ENCODE results near the gene GOLM1. TPM values are rescaled to one million over a fixed set of nuclear protein-coding genes. Genes with fewer than 3 reads are reported as not detected.

Gene GOLM1
- total and polyA plus RNA-seq, 2 of the 13 experiments (the other 11 are each of a cell fraction or from before 2014, with no cell fraction given) = 0.20 to 0.30 TPM

DNA sequence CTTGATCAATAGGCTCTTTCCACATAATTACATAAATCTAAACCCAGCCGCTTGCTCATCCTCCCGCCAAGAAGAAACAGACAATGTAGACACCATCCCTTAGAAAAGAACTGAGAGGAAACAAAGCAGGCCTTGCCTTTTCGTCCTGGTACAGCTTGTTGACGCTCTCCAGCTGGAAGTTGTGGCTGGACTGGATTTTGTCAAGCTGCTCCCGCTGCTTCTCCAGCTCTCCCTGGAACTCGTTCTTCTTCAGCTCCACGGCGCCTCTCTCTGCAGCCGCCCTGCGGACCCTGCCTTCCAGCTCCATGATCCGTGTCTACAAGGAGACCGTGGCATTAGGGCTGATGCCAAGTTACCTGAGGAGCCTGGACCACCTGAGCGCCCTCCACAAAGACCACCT is 22.1 kb downstream of the GOLM1 start:
- no TSS peak for BruUV-seq (replicated peaks)
- Histone ChIP-seq H3K4me3 (replicated peaks in 1 of 3; ENCODE audit: insufficient read depth in 1 of 3, low read depth in 2 of 3, low read length in 3 of 3) (no peak overlapping the region), H3K79me2 (ENCODE audit: insufficient read depth, low read length) (no peaks in the 10 kb centered on the region), H4K20me1 (ENCODE audit: insufficient read depth, low read length) (peaks cover 10% of the 10 kb centered on the region), H3K27me3 (ENCODE audit: control insufficient read depth in 1 of 2, insufficient read depth in 2 of 2, low read length in 2 of 2) (peaks cover 6 to 72% of the 10 kb centered on the region in 2 experiments; a peak in 4 of 5 replicates), H3K36me3 (replicated peaks in 1 of 2; ENCODE audit: control insufficient read depth in 1 of 2, insufficient read depth in 2 of 2, low read length in 2 of 2) (no peaks in the 10 kb centered on the region), H3K4me1 (ENCODE audit: insufficient read depth, low read length) (no peaks in the 10 kb centered on the region), H3K9me3 (ENCODE audit: low read length) (no peaks in the 10 kb centered on the region), H3K9ac (ENCODE audit: insufficient read depth, low read depth, low read length) (no peak overlapping the region), H3K4me2 (ENCODE audit: low read depth, low read length) (no peak overlapping the region), H2AFZ (ENCODE audit: low read length) (no peak overlapping the region), H3K27ac (ENCODE audit: extremely low read length, insufficient read depth, low read length) (no peak overlapping the region)
- no peak for TF ChIP-seq ZNF556 (CRISPR knock-in tag; IDR thresholded peaks at IDR 0.05; ENCODE audit: borderline replicate concordance)
- TF ChIP-seq GABPB1 (CRISPR knock-in tag; IDR thresholded peaks at IDR 0.05) = no peak
- TF ChIP-seq SMAD1 (CRISPR knock-in tag; IDR thresholded peaks at IDR 0.05; ENCODE audit: borderline replicate concordance, low read depth) = no peak
- TF ChIP-seq RARA (CRISPR knock-in tag; IDR thresholded peaks at IDR 0.05) = no peak
- no peak for ATAC-seq
- no peak for DNase-seq (ENCODE audit: low spot score)
- no peak for FAIRE-seq
- intact Hi-C loops (cut with micrococcal nuclease; ENCODE audit: unreplicated experiment) (no loop called here), in situ Hi-C loops (cut with HindIII; ENCODE audit: extremely low pct_ligation_motif_present, low pct_unique_long_range_greater_than_20kb) (no loop called here)
- 74% methylated on average over 13 of the region's 13 CpGs for WGBS (ENCODE audit: low lambda C conversion rate)
- ChIA-PET CTCF (ENCODE audit: low intra/inter-chr PET ratio, low total read pairs) (no interaction called here), POLR2A (no interaction called here)

DNA sequence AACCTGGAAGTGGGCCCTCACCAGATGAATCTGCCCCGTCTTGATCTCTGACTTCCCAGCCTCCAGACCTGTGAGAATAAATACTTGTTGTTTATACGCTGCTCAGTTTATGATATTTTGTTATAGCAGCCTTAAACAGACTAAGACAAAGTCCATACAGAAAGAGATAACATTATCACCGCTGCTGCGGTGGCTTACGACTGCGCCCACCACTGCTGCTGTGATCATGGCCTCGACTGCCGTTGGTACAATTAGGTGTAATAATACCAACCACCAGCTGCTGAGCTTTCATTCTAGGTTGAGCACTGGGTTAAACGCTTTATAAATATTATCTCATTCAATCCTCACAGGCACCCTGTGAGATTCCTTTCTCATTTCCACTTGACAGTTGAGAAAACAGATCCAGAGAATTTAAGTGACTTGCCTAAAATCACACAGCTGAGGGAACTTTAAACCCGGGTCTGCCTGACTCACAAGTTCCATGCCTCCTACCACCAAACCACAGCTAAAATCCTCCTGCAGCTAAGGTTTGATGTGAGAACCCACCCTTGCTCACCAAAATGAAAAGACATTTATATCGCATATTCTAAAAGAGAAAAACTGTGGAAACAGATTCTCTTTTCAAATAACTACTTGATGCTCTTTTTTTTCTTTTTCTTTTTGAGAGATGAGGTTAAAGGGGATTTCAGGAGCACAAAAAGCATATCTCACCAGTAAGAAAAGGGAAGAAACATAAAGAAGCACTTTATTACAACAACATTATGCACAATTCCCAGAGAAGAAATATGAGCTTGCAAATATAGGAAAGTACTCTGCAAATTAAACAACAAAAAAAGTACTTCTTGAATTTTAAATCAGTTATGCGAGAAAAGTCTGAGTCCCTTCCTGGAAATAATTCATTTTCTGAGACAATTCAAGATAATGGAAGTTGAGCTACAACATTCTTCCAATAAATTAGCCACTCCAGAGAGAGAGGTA is 23.9 kb downstream of the GOLM1 start:
- no peak overlapping the region for H2AFZ ChIP-seq (ENCODE audit: low read length)
- DNase-seq (ENCODE audit: low spot score) (no peak), ATAC-seq (no peak), FAIRE-seq (no peak)
- peaks cover 5 to 74% of the 10 kb centered on the region in 2 experiments; a peak in 4 of 5 replicates for H3K27me3 ChIP-seq (ENCODE audit: control insufficient read depth in 1 of 2, insufficient read depth in 2 of 2, low read length in 2 of 2)
- H3K4me2 ChIP-seq (ENCODE audit: low read depth, low read length) = no peak overlapping the region
- ChIA-PET CTCF (ENCODE audit: low intra/inter-chr PET ratio, low total read pairs) (no interaction called here), POLR2A (no interaction called here)
- in situ Hi-C loops (cut with HindIII; ENCODE audit: extremely low pct_ligation_motif_present, low pct_unique_long_range_greater_than_20kb) = no loop called here
- H3K9ac ChIP-seq (ENCODE audit: insufficient read depth, low read depth, low read length) = no peak overlapping the region
- 69% methylated on average over 10 of the region's 12 CpGs for WGBS (ENCODE audit: low lambda C conversion rate)
- H3K36me3 ChIP-seq (replicated peaks in 1 of 2; ENCODE audit: control insufficient read depth in 1 of 2, insufficient read depth in 2 of 2, low read length in 2 of 2) = no peaks in the 10 kb centered on the region
- TF ChIP-seq ZNF609 (CRISPR knock-in tag; IDR thresholded peaks at IDR 0.05; ENCODE audit: borderline replicate concordance) (no peak), ZKSCAN8 (CRISPR knock-in tag; IDR thresholded peaks at IDR 0.05; ENCODE audit: borderline replicate concordance) (no peak), PAF1 (CRISPR knock-in tag; IDR thresholded peaks at IDR 0.05) (no peak), TAF1 (CRISPR knock-in tag; IDR thresholded peaks at IDR 0.05) (no peak), MLLT10 (CRISPR knock-in tag; IDR thresholded peaks at IDR 0.05) (no peak), ZSCAN30 (CRISPR knock-in tag; IDR thresholded peaks at IDR 0.05) (no peak), ZNF790 (CRISPR knock-in tag; IDR thresholded peaks at IDR 0.05; ENCODE audit: borderline replicate concordance) (no peak), ZNF253 (CRISPR knock-in tag; IDR thresholded peaks at IDR 0.05; ENCODE audit: borderline replicate concordance) (no peak), ARID2 (CRISPR knock-in tag; IDR thresholded peaks at IDR 0.05; ENCODE audit: borderline replicate concordance) (no peak)
- no peaks in the 10 kb centered on the region for H3K79me2 ChIP-seq (ENCODE audit: insufficient read depth, low read length)
- H4K20me1 ChIP-seq (ENCODE audit: insufficient read depth, low read length) = peaks cover 16% of the 10 kb centered on the region
- H3K4me1 ChIP-seq (ENCODE audit: insufficient read depth, low read length) = no peaks in the 10 kb centered on the region
- no peak overlapping the region for H3K27ac ChIP-seq (ENCODE audit: extremely low read length, insufficient read depth, low read length)
- BruUV-seq (replicated peaks) = no TSS peak
- H3K4me3 ChIP-seq (replicated peaks in 1 of 3; ENCODE audit: insufficient read depth in 1 of 3, low read depth in 2 of 3, low read length in 3 of 3) = no peak overlapping the region
- intact Hi-C loops (cut with micrococcal nuclease; ENCODE audit: unreplicated experiment) = no loop called here
- H3K9me3 ChIP-seq (ENCODE audit: low read length) = no peaks in the 10 kb centered on the region
